HUES64 (cell line): Measurements from ENCODE around the gene CCNDBP1.
"Not testable (repeated sequence)": the region's sequence is repeated elsewhere in the genome, so short reads cannot be mapped to it uniquely, and the experiment has no call there.

Experiments
- H3K27ac ChIP-seq: 2 replicates; pipeline ENCODE4 v1.7.0; 2013; ENCODE audit warnings: low read depth, low read length, inconsistent platforms
- H3K27me3 ChIP-seq: 2 replicates; pipeline ENCODE4 v1.6.1; 2013; ENCODE audit warnings: mild to moderate bottlenecking, low read length; ENCODE audit not compliant: insufficient read depth
- H3K36me3 ChIP-seq: 2 replicates; pipeline ENCODE4 v1.6.1; 2013; ENCODE audit warnings: mild to moderate bottlenecking, low read length; ENCODE audit not compliant: insufficient read depth
- H3K4me1 ChIP-seq: 2 replicates; pipeline ENCODE4 v1.6.1; 2013; ENCODE audit warnings: mild to moderate bottlenecking, low read length, moderate library complexity; ENCODE audit not compliant: insufficient read depth
- H3K4me3 ChIP-seq: 2 replicates; pipeline ENCODE4 v1.5.1; 2013; ENCODE audit warnings: mild to moderate bottlenecking, low read length, moderate library complexity
- H3K9ac ChIP-seq: 2 replicates; pipeline ENCODE4 v1.6.1; 2013; ENCODE audit warnings: mild to moderate bottlenecking, low read depth, low read length
- H3K9me3 ChIP-seq: 2 replicates; pipeline ENCODE4 v1.6.1; 2013; ENCODE audit warnings: low read depth, low read length; ENCODE audit not compliant: insufficient read depth
- WGBS: fragments of 150-250, 120-280 bp; methylation state at CpG from one replicate; pipeline ENCODE4 v1.1.7; 2013; ENCODE audit warnings: missing lambda C conversion rate; 5-methylcytosine and 5-hydroxymethylcytosine counted together

CCNDBP1 gene

GRCh38 chr15:43196760-43197548 is 11.8 kb downstream of the CCNDBP1 start:
- Histone ChIP-seq H3K9me3 (no peaks in the 10 kb centered on the region), H3K27ac (no peak overlapping the region), H3K36me3 (peaks cover 42% of the 10 kb centered on the region), H3K4me3 (no peak overlapping the region), H3K4me1 (no peaks in the 10 kb centered on the region), H3K9ac (no peak overlapping the region), H3K27me3 (no peaks in the 10 kb centered on the region)
- 95% methylated on average over 9 of the region's 10 CpGs for WGBS

GRCh38 chr15:43197773-43198172 is 12.6 kb downstream of the CCNDBP1 start:
- H3K27me3 ChIP-seq, H3K9me3 ChIP-seq, H3K4me3 ChIP-seq, H3K27ac ChIP-seq, H3K9ac ChIP-seq, H3K4me1 ChIP-seq: not testable (repeated sequence)
- H3K36me3 ChIP-seq, result peaks cover 34% of the 10 kb centered on the region
- 90% methylated on average over 3 of the region's 3 CpGs for WGBS

GRCh38 chr15:43198556-43198955 is 13.4 kb downstream of the CCNDBP1 start:
- H3K27ac ChIP-seq, H3K9me3 ChIP-seq, H3K9ac ChIP-seq, H3K27me3 ChIP-seq, H3K4me1 ChIP-seq, H3K4me3 ChIP-seq: not testable (repeated sequence)
- peaks cover 28% of the 10 kb centered on the region for H3K36me3 ChIP-seq
- WGBS, result 92% methylated on average over 4 of the region's 4 CpGs

GRCh38 chr15:43198992-43199391 is 13.8 kb downstream of the CCNDBP1 start:
- no peak overlapping the region for H3K4me3 ChIP-seq
- no peaks in the 10 kb centered on the region for H3K4me1 ChIP-seq
- no peak overlapping the region for H3K27ac ChIP-seq
- H3K36me3 ChIP-seq, result peaks cover 24% of the 10 kb centered on the region
- no peak overlapping the region for H3K9ac ChIP-seq
- WGBS, result 65% methylated on average over 3 of the region's 3 CpGs
- no peaks in the 10 kb centered on the region for H3K9me3 ChIP-seq
- H3K27me3 ChIP-seq, result no peaks in the 10 kb centered on the region

GRCh38 chr15:43199945-43200488 is 14.8 kb downstream of the CCNDBP1 start:
- H3K4me1 ChIP-seq, result no peaks in the 10 kb centered on the region
- no peak overlapping the region for H3K4me3 ChIP-seq
- H3K27me3 ChIP-seq, result no peaks in the 10 kb centered on the region
- peaks cover 14% of the 10 kb centered on the region; the same call in 1 of the 2 replicates for H3K36me3 ChIP-seq
- H3K27ac ChIP-seq, result no peak overlapping the region
- WGBS, result 100% methylated on average over 2 of the region's 3 CpGs
- H3K9me3 ChIP-seq, result no peaks in the 10 kb centered on the region
- H3K9ac ChIP-seq, result no peak overlapping the region

- H3K4me3 ChIP-seq, result no peak overlapping the region
- 52% methylated on average over 8 of the region's 8 CpGs for WGBS
- H3K9ac ChIP-seq, result no peak overlapping the region
- H3K4me1 ChIP-seq, result no peaks in the 10 kb centered on the region
- H3K27ac ChIP-seq, result no peak overlapping the region
- H3K9me3 ChIP-seq, result no peaks in the 10 kb centered on the region
- no peaks in the 10 kb centered on the region for H3K36me3 ChIP-seq
- H3K27me3 ChIP-seq, result no peaks in the 10 kb centered on the region
Observed at GRCh38 chr15:43204016-43204901, 19.1 kb downstream of the CCNDBP1 start.

- Histone ChIP-seq H3K4me3 (no peak overlapping the region), H3K27ac (no peak overlapping the region), H3K4me1 (no peaks in the 10 kb centered on the region), H3K27me3 (no peaks in the 10 kb centered on the region), H3K9me3 (no peaks in the 10 kb centered on the region), H3K36me3 (no peaks in the 10 kb centered on the region), H3K9ac (no peak overlapping the region)
- WGBS, result 88% methylated on average over 5 of the region's 5 CpGs
Observed at GRCh38 chr15:43206054-43206453, 20.9 kb downstream of the CCNDBP1 start.

- no peak overlapping the region for H3K4me3 ChIP-seq
- no peak overlapping the region for H3K27ac ChIP-seq
- no peaks in the 10 kb centered on the region for H3K4me1 ChIP-seq
- 93% methylated on average over 9 of the region's 9 CpGs for WGBS
- H3K36me3 ChIP-seq, result no peaks in the 10 kb centered on the region
- H3K9ac ChIP-seq, result no peak overlapping the region
- no peaks in the 10 kb centered on the region for H3K9me3 ChIP-seq
- H3K27me3 ChIP-seq, result no peaks in the 10 kb centered on the region
Observed at GRCh38 chr15:43207024-43207423, 21.8 kb downstream of the CCNDBP1 start.

GRCh38 chr15:43208052-43209002 is 23.1 kb downstream of the CCNDBP1 start:
- no peak overlapping the region for H3K4me3 ChIP-seq
- no peaks in the 10 kb centered on the region for H3K27me3 ChIP-seq
- H3K4me1 ChIP-seq, result no peaks in the 10 kb centered on the region
- H3K36me3 ChIP-seq, result no peaks in the 10 kb centered on the region
- no peak overlapping the region for H3K9ac ChIP-seq
- H3K9me3 ChIP-seq, result no peaks in the 10 kb centered on the region
- H3K27ac ChIP-seq, result no peak overlapping the region
- 80% methylated on average over 23 of the region's 23 CpGs for WGBS

GRCh38 chr15:43209059-43209824 is 24.0 kb downstream of the CCNDBP1 start:
- H3K4me1 ChIP-seq, result no peaks in the 10 kb centered on the region

More at GRCh38 chr15:43209059-43209824, 24.0 kb downstream of the CCNDBP1 start:
- no peaks in the 10 kb centered on the region for H3K27me3 ChIP-seq
- 84% methylated on average over 13 of the region's 13 CpGs for WGBS
- H3K4me3 ChIP-seq, result no peak overlapping the region
- no peak overlapping the region for H3K9ac ChIP-seq
- H3K27ac ChIP-seq, result no peak overlapping the region
- H3K9me3 ChIP-seq, result no peaks in the 10 kb centered on the region
- no peaks in the 10 kb centered on the region for H3K36me3 ChIP-seq
